Activated B cell treated with CpG ODN at 0.5 μM for 24 hours (primary cell): ENCODE measurements around the gene SLC35E2B. TPM values are rescaled to one million over a fixed set of nuclear protein-coding genes. Genes with fewer than 3 reads are reported as not detected.

Source experiments
- ATAC-seq: fragments of 200-7000 bp; cut with Tn5 transposase; one replicate; pipeline ENCODE4 v1.10.0; 2021; ENCODE audit warnings: low read depth, mild to moderate bottlenecking, moderate library complexity
- CTCF ChIA-PET: fragments of 350-600 bp; sonication (Branson Sonifier 250); formaldehyde crosslinking; loops from one replicate; lab custom pipeline; 2021; ENCODE audit warnings: antibody characterized with exemption; lab: Charles Lee
- POLR2A ChIA-PET: fragments of 350-600 bp; sonication (Branson Sonifier 250); formaldehyde crosslinking; loops from one replicate; lab custom pipeline; 2021; ENCODE audit warnings: antibody characterized with exemption; lab: Charles Lee
- DNase-seq: peaks from one replicate; pipeline ENCODE4 v3.0.0; 2022
- H3K27ac Mint-ChIP-seq: one replicate; pipeline ENCODE4 v1.8.0; 2020; ENCODE audit warnings: mixed read lengths
- H3K27me3 Mint-ChIP-seq: one replicate; pipeline ENCODE4 v1.8.0; 2021; ENCODE audit warnings: mixed read lengths
- H3K36me3 Mint-ChIP-seq: one replicate; pipeline ENCODE4 v1.8.0; 2021; ENCODE audit warnings: low read depth, mixed read lengths
- H3K4me1 Mint-ChIP-seq: one replicate; pipeline ENCODE4 v1.8.0; 2021; ENCODE audit warnings: mixed read lengths
- H3K4me3 Mint-ChIP-seq: one replicate; pipeline ENCODE4 v1.8.0; 2020; ENCODE audit warnings: mild to moderate bottlenecking, mixed read lengths
- H3K9me3 Mint-ChIP-seq: one replicate; pipeline ENCODE4 v1.8.0; 2020; ENCODE audit warnings: mixed read lengths
- intact Hi-C: fragments of 100-400 bp; cut with micrococcal nuclease; formaldehyde crosslinking; loops from one replicate; pipeline ENCODE4 v1.15.1; 2024
- total RNA-seq: library from RNA; stranded (reverse); gene quantifications from 2 replicates; pipeline ENCODE4 v1.2.3, GENCODE V29; 2022
- TF ChIP-seq, protein P1 (sequence below): fragments of 200-600 bp; IDR thresholded peaks from one replicate; pipeline ENCODE4 v1.8.0; 2022; ENCODE audit warnings: antibody characterized with exemption, mild to moderate bottlenecking

The SLC35E2B gene
- total RNA-seq, 1 donor from 2014 or later, result 54.7 TPM

DNA sequence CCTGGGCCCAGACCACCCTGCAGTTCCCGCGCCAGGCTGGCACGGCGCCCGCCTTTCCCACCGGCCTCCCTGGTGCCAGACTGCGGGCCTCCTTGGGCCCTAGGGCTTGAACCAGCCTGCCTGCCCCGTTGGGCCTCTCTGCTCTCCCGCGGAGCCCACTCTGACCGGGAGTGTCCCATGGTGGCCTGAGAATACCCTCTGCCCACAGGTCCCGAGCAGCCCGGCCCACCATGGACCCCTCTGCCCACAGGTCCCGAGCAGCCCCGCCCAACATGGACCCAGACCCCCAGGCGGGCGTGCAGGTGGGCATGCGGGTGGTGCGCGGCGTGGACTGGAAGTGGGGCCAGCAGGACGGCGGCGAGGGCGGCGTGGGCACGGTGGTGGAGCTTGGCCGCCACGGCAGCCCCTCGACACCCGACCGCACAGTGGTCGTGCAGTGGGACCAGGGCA, 69.4 kb downstream of the SLC35E2B start:
- Mint-ChIP-seq H3K4me3 (no peak overlapping the region), H3K36me3 (peaks cover 1% of the 10 kb centered on the region), H3K27me3 (no peaks in the 10 kb centered on the region), H3K4me1 (no peaks in the 10 kb centered on the region), H3K9me3 (no peaks in the 10 kb centered on the region), H3K27ac (no peak overlapping the region)
- ATAC-seq, result no peak
- DNase-seq, result no peak
- CTCF ChIA-PET, result no interaction called here
- POLR2A ChIA-PET, result no interaction called here
- intact Hi-C loops, result no loop called here
- TF ChIP-seq, protein P1, sequence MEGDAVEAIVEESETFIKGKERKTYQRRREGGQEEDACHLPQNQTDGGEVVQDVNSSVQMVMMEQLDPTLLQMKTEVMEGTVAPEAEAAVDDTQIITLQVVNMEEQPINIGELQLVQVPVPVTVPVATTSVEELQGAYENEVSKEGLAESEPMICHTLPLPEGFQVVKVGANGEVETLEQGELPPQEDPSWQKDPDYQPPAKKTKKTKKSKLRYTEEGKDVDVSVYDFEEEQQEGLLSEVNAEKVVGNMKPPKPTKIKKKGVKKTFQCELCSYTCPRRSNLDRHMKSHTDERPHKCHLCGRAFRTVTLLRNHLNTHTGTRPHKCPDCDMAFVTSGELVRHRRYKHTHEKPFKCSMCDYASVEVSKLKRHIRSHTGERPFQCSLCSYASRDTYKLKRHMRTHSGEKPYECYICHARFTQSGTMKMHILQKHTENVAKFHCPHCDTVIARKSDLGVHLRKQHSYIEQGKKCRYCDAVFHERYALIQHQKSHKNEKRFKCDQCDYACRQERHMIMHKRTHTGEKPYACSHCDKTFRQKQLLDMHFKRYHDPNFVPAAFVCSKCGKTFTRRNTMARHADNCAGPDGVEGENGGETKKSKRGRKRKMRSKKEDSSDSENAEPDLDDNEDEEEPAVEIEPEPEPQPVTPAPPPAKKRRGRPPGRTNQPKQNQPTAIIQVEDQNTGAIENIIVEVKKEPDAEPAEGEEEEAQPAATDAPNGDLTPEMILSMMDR, result no peak

DNA sequence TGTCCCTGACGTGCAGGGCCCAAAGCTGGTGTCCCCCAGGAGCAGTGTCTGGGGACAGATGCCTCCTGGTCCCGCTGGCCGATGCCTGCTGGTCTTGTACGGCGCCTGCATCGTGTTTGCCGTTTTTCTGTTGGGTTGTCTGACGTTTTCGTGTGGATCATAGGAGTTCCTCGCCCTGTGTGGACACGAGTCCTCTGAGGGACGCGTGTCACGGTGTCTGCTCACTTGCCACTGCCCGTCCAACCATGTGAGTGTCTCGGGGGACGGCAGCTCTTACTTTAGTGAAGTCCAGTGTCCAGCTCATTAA, 69.9 kb downstream of the SLC35E2B start:
- intact Hi-C loops, result no loop called here
- no peak overlapping the region for H3K27ac Mint-ChIP-seq
- H3K36me3 Mint-ChIP-seq, result peaks cover 3% of the 10 kb centered on the region
- ChIA-PET CTCF (no interaction called here), POLR2A (no interaction called here)
- no peaks in the 10 kb centered on the region for H3K4me1 Mint-ChIP-seq
- DNase-seq (no peak), ATAC-seq (no peak)
- H3K4me3 Mint-ChIP-seq, result no peak overlapping the region
- H3K27me3 Mint-ChIP-seq, result no peaks in the 10 kb centered on the region
- no peaks in the 10 kb centered on the region for H3K9me3 Mint-ChIP-seq
- TF ChIP-seq, protein P1, result no peak

DNA sequence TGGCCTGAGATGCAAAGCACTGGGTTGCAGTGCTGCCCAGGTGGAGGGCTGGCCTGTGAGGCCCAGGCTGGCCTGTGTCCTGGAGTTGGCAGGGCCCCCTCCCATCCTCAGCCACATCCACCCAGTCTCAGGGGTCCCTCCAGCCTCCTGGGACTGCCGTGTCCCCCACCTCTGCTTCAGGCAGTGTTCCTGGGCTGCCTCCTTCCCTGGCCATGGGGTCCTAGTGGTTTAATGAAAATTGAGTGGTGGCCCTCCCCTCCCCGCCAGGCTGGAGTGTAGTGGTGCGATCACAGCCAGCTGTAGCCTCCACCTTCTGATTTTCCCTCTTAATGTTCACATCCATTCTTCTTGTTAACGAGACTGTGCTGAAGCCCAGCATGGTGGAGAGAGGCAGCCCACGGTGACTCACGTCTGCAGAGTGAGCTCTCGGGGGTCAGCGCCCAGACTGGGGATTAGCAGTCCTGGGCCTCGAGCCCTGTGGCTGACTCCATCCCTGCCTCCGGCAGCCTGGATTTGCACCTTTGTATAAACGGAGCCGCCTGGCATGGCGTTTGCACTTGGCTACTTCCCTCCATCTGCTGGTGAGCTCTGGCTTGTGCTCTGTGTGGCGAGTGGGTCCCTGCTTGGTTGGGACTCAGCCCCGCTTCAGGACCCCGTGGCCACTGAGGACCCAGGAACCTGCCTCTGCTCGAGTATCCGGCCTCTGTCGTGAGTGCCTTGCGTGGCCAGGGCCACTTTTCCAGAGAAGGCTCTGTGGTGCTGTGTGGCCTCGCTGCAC, 70.4 kb downstream of the SLC35E2B start:
- ChIA-PET POLR2A (no interaction called here), CTCF (no interaction called here)
- intact Hi-C loops, result no loop called here
- H3K27me3 Mint-ChIP-seq, result no peaks in the 10 kb centered on the region
- no peak overlapping the region for H3K27ac Mint-ChIP-seq
- TF ChIP-seq, protein P1, result no peak
- H3K9me3 Mint-ChIP-seq, result no peaks in the 10 kb centered on the region
- ATAC-seq, result no peak
- DNase-seq, result no peak
- no peak overlapping the region for H3K4me3 Mint-ChIP-seq
- H3K4me1 Mint-ChIP-seq, result peaks cover 3% of the 10 kb centered on the region
- peaks cover 5% of the 10 kb centered on the region for H3K36me3 Mint-ChIP-seq

DNA sequence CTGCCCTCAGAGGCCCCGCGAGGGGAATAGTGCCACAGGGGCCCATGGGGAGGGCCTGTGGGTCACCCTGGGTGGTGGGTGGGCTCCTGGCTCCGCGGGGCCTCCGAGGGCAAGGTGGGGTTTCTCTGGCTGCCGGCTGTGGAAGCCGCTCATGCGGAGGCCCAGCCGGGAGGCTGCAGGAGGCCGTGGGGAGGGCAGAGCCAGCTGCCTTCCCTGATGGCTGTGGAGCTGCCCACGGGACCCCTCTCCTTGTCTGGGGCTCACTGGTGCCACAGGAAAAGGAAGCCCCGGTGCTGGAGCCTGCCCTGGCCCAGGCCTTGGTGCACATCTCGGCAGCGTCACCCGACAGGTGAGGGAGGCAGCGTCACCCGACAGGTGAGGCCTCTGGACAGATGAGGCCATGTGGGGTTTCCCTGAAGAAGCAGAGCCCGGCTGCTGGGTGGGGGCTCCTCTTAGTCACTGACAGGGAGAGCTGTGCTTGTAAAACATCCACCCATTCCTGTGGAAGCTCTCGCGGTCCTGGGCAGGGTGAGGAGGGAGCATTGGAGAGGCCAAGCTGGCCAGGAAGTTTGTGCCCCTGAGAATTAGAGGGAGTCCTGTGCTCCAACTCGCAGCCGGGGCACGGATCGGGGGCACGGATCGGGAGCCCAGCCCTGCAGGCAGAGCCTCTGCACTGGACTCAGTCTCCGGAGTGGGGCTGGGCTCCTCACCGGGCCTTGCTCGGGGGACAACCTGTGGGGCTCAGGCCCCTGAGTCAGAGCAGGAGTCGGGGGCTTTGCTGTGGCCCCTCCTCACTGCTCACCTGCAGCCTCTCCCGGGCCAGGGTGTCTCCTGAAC, 71.2 kb downstream of the SLC35E2B start:
- ATAC-seq, result no peak
- TF ChIP-seq, protein P1, result no peak
- no peaks in the 10 kb centered on the region for H3K27me3 Mint-ChIP-seq
- H3K4me3 Mint-ChIP-seq, result no peak overlapping the region
- ChIA-PET POLR2A (interaction anchor here (0.6 to 1.8 kb wide), 2 partner anchors 8 to 119 kb away, joined by 6 read pairs; no protein-coding TSS in a partner anchor), CTCF (no interaction called here)
- H3K27ac Mint-ChIP-seq, result no peak overlapping the region
- peaks cover 5% of the 10 kb centered on the region for H3K36me3 Mint-ChIP-seq
- no peaks in the 10 kb centered on the region for H3K9me3 Mint-ChIP-seq
- intact Hi-C loops, result no loop called here
- peaks cover 6% of the 10 kb centered on the region for H3K4me1 Mint-ChIP-seq
- DNase-seq, result no peak
